Adipocyte (in vitro differentiated cells): Measurements from ENCODE around the gene UNC5A.

Experiments
- DNase-seq: peaks from one replicate; pipeline ENCODE4 v3.0.0-alpha.2; 2015; ENCODE audit warnings: low read depth
- H3K27me3 ChIP-seq: replicated peaks from 2 replicates; pipeline ENCODE4 v1.7.0; 2013; ENCODE audit warnings: mild to moderate bottlenecking, low read length, moderate library complexity; ENCODE audit not compliant: control insufficient read depth, insufficient read depth
- H3K36me3 ChIP-seq: 2 replicates; pipeline ENCODE4 v1.7.0; 2013; ENCODE audit warnings: low read length, mild to moderate bottlenecking, moderate library complexity; ENCODE audit not compliant: control insufficient read depth, insufficient read depth, severe bottlenecking
- H3K4me1 ChIP-seq: 2 replicates; pipeline ENCODE4 v1.7.0; 2013; ENCODE audit warnings: mild to moderate bottlenecking, low read length, moderate library complexity; ENCODE audit not compliant: control insufficient read depth, insufficient read depth
- H3K4me3 ChIP-seq: 2 replicates; pipeline ENCODE4 v1.7.0; 2013; ENCODE audit warnings: mild to moderate bottlenecking, low read length, moderate library complexity
- H3K9ac ChIP-seq: 2 replicates; pipeline ENCODE4 v1.7.0; 2013; ENCODE audit warnings: mild to moderate bottlenecking, low read length, moderate library complexity
- H3K9me3 ChIP-seq: 2 replicates; pipeline ENCODE4 v1.7.0; 2013; ENCODE audit warnings: mild to moderate bottlenecking, low read length, moderate library complexity; ENCODE audit not compliant: control insufficient read depth

Gene UNC5A

DNA sequence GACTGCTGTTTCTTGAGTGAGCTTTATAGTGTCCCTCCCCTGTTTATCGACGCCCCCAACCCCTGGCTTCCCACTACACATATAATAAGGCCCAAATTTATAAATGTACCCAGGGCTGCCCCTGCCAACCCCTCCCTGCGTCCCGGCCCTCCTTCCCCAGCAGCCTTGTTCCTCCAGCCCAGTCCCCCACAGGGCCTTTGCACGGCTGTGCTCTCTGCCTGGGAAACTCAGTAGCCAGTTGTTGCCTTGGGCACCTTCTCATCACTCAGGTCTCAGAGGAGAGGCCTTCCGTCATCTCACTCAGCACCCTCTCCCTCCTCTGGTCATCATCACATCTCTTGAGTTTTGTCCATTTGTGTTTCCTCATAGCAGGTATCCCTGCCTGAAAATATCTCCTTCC lies 15.8 kb upstream of the UNC5A start:
- Histone ChIP-seq H3K9ac (no peak overlapping the region), H3K9me3 (no peaks in the 10 kb centered on the region), H3K27me3 (peaks cover 85% of the 10 kb centered on the region), H3K4me3 (no peak overlapping the region), H3K4me1 (no peaks in the 10 kb centered on the region), H3K36me3 (no peaks in the 10 kb centered on the region)
- no peak for DNase-seq

DNA sequence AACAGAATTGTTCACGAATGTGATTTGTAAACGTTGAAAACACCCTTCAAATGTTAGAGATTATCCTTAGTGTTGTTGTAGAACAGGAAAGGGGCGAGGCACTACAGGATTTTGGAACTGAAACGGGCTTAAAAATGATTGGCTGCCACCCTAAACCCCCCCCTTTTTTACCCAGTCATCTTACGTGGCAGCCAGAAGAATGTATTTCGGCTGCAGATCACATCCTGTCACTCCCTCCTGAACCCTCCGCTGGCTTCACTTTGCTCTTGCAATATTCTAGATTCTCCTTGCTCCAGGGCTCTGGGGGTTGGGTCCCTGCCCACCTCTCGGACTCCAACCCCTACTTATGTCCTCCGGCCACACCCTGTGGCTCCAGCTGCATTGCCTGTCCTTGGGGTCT lies 13.9 kb upstream of the UNC5A start:
- H3K9ac ChIP-seq: no peak overlapping the region
- peaks cover 76% of the 10 kb centered on the region for H3K27me3 ChIP-seq

DNA sequence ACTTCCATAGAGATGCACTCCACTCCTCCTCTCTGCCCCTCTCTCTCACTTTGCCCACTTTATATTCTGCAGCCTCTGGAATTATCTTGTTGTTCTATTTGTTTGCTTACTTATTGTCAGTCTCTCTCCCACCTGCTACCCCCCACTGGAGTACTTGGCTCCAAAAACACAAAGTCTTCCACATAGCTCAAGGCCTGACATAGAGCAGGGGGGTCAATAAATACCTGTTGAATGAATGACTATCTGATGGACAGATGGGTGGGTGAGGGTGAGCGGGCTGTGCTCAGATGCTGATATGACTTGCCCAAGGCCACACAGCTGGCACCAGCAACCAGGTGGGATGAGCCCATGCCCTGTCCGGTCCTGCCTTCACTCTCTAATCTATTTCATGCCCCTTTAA lies 13.4 kb upstream of the UNC5A start:
- no peaks in the 10 kb centered on the region for H3K36me3 ChIP-seq
- no peak for DNase-seq
- no peak overlapping the region for H3K9ac ChIP-seq
- H3K4me3 ChIP-seq: no peak overlapping the region
- H3K4me1 ChIP-seq: no peaks in the 10 kb centered on the region
- H3K9me3 ChIP-seq: no peaks in the 10 kb centered on the region
- peaks cover 73% of the 10 kb centered on the region for H3K27me3 ChIP-seq

More for the DNA sequence above, 13.9 kb upstream of the UNC5A start:
- Histone ChIP-seq H3K4me1 (no peaks in the 10 kb centered on the region), H3K4me3 (no peak overlapping the region), H3K9me3 (no peaks in the 10 kb centered on the region), H3K36me3 (no peaks in the 10 kb centered on the region)
- DNase-seq: no peak

DNA sequence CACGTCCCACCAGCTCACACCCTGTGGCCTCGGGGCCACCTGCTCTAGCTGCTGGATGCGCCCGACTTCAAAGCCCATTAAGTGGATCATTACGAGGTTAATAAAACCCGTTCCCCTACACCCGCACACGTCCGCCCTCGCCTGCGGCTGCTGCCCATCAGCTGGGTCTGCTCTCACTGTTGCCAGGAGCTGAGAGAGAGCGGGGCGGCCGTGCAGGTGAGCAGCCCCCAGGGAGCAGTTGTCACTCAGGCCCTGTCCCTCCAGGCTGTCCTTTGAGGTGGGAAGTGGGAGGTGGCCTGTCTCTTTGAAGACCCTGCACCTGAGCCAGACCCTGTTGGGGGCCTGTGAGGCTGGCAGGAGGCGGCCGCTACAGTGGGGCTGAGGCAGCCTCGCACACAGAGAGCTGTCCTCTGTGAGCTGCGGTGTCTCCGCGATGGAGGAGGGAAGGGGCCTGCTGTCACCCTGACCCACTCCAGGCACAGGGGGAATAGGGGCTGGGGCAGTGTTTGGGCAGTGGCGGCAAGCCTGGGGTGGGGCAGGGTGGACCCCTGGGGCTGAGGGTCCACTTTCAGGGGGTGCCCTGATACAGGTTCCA lies 12.8 kb upstream of the UNC5A start:
- Histone ChIP-seq H3K4me1 (no peaks in the 10 kb centered on the region), H3K9me3 (no peaks in the 10 kb centered on the region), H3K36me3 (no peaks in the 10 kb centered on the region), H3K4me3 (no peak overlapping the region), H3K27me3 (peaks cover 73% of the 10 kb centered on the region), H3K9ac (no peak overlapping the region)
- DNase-seq: no peak

DNA sequence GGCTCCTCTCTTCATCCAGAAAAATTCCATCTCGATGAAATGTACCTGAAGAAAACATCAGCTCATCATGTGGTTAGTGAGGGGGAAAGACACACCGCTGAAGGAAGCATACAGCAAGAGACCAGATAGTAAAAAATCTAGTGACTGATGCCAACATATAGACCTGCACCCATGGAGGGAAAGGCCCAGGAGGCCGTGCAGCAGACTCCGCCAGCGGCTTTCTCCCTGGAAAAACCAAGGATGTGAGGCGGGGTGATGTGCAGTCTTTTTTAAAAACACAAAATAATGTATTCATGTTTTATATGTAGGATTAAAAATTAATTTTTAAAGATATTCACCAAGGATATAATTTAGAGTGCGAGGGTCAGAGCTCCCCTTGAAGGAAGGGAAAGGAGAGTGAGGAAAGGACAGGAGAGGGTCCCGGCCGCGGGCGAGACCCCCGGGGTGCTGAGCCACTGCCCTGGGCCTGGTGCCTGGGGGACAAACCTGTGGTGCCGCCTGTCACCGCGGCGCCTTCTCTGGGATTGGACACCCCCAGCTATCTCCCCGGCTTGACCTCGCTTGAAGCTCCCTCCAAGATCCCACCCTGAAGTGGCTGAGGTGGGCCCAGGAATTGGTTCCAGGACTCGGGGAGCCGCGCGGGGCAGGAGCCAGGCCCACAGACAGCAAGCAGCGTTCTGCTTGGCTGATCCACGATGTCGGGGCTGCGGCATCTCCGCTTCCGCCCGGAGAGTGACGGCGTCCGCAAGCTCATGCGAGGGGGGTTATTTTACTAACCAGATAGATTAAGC lies 12.1 kb upstream of the UNC5A start:
- Histone ChIP-seq H3K27me3 (peaks cover 73% of the 10 kb centered on the region), H3K9ac (no peak overlapping the region), H3K36me3 (no peaks in the 10 kb centered on the region), H3K4me3 (no peak overlapping the region), H3K9me3 (no peaks in the 10 kb centered on the region), H3K4me1 (no peaks in the 10 kb centered on the region)
- no peak for DNase-seq

DNA sequence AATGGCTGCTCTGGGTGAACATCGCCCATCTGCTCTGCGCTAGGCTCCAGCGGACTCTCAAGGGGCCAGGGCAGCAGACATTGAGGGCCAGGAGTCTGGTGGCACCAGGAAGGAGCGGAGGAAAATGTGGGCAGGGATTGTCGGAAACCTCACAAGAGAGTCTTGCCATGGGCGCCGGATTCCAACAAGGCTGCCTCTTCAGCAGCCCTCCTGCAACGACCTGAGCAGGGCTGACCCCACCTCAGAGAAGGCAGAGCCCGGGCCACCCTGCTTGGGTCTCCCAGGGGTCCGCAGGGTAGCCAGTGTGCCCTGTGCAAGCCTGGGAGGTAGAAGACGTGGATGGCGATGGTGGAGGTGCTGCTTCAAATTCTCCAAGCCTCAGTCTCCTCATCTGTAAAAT lies 11.4 kb upstream of the UNC5A start:
- H3K27me3 ChIP-seq: peaks cover 72% of the 10 kb centered on the region
- H3K4me1 ChIP-seq: no peaks in the 10 kb centered on the region
- H3K9ac ChIP-seq: no peak overlapping the region

DNA sequence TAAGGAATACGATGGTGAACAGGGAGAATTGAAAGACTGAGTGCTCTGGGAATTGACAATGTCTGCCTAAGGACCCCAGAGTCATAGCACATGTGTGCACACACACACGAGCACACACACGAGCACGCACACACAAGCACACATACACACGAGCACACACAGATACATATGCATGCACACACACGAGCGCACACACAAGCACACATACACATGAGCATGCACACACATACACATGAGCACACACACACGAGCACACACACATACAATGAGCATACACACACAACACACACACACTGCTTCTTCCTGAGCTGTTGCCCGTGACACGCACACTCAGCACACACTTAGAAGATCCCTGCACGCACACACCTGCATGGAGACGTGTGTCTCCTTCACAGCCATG lies 10.9 kb upstream of the UNC5A start:
- H3K27me3 ChIP-seq: peaks cover 73% of the 10 kb centered on the region
- no peaks in the 10 kb centered on the region for H3K4me1 ChIP-seq
- H3K36me3 ChIP-seq: no peaks in the 10 kb centered on the region
- H3K4me3 ChIP-seq: no peak overlapping the region
- H3K9ac ChIP-seq: no peak overlapping the region
- DNase-seq: no peak
- H3K9me3 ChIP-seq: no peaks in the 10 kb centered on the region

More for the DNA sequence above, 11.4 kb upstream of the UNC5A start:
- no peak for DNase-seq
- Histone ChIP-seq H3K9me3 (no peaks in the 10 kb centered on the region), H3K4me3 (no peak overlapping the region), H3K36me3 (no peaks in the 10 kb centered on the region)

DNA sequence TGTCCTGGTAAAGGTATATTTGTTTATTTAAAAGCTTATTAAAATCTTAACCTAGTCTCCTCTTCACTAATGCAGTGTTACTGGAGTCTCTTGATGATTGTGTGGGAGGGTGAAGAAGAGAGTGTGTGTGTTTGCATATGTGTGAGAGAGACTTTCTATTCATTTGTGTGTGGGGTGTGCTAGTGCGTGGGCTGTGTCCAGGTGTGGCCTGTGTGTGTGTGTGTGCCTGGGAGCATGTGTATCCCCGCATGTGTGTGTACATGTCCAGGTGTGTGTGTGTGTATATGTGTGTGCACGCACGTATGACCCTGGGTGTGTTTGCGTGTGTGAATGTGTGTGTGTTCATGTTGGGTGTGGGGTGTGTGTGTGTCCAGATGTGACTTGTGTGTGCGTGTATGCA lies 10.3 kb upstream of the UNC5A start:
- no peaks in the 10 kb centered on the region for H3K4me1 ChIP-seq
- no peak overlapping the region for H3K4me3 ChIP-seq
- H3K9ac ChIP-seq: no peak overlapping the region
- peaks cover 73% of the 10 kb centered on the region for H3K27me3 ChIP-seq
- H3K9me3 ChIP-seq: no peaks in the 10 kb centered on the region
- no peak for DNase-seq
- no peaks in the 10 kb centered on the region for H3K36me3 ChIP-seq

DNA sequence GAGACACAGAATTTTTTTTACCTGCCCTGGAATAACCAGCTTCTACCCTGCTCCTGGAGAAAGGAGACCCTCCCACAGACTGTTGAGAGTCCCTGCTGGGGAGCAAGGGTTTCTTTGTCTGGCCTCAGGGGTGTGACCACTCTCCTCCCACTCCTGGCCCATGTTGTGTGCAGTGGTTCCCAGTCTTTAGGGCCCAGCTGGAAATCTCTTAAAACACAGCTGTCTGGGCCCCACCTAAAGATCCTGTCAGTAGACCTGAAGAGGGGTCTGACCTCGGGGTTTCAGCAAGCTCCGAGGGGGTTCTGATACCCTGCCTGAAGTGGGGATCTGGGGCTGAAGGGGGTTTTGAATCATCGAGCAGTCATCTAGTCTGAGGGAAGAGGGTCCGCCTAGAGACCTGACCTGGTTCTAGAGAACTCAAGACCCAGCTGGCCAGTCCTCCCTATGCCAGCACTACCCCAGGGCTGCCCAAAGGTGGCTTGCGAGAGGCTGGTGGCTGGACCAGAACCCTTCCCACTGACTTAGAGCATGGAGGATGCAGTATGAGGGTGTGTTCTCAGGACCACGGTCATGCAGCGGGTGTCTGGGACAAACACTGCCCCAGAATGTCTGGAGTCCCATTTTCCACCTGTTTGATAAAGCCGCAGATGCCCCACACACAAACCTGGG lies 8.1 kb upstream of the UNC5A start:
- Histone ChIP-seq H3K9ac (no peak overlapping the region), H3K4me1 (no peaks in the 10 kb centered on the region), H3K36me3 (no peaks in the 10 kb centered on the region), H3K4me3 (no peak overlapping the region), H3K27me3 (peaks cover 67% of the 10 kb centered on the region), H3K9me3 (no peaks in the 10 kb centered on the region)
- no peak for DNase-seq

DNA sequence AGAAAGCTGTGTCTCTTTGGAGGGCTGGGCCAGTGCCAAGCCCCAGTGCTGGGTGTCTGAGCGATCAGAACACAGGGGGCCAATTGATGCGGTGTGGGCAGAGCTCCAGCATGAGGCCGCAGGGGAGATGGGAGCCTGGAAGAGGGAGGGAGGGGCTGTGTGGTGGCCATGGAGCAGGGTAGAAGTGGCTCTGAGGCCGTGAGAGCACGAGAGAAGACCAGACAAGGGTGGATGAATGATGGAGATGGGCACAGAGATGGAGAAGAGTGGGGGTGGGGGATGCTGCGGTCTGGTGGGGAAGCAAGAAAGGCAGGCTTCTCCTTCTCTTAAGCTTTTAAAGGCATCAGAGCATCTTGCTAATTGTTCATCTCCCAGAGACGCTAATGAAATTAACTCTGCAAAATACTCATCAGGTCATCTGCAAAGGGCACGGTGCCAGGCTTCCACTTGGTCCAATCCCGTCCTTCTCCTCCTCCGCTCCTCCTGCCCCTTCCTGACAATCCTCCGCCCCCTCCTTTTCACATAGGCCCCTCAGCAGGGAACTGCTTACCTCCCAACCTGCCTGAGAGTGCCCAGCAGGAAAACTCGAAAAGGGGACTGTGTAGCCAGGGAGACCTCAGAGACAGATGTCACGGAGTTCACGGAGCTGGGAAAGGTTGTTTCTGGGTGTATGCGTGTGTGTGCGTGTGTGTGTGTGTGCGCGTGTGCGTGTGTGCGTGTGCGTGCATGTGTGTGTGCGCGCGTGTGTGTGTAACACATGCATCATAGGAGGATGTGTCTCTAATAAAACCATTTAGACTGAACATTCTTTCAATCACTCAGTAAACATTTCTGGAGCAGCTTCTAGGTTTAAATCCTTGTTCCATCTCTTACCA lies 7.1 kb upstream of the UNC5A start:
- Histone ChIP-seq H3K9me3 (no peaks in the 10 kb centered on the region), H3K36me3 (no peaks in the 10 kb centered on the region), H3K4me1 (no peaks in the 10 kb centered on the region), H3K4me3 (no peak overlapping the region), H3K9ac (no peak overlapping the region), H3K27me3 (peaks cover 67% of the 10 kb centered on the region)
- DNase-seq: no peak
